Astrocyte of the spinal cord (primary cell): ENCODE results near the gene ABLIM2.

Source experiments
- DNase-seq: peaks from one replicate; pipeline ENCODE4 v3.0.0; 2011; ENCODE audit warnings: low read depth, low spot score
- H3K4me3 ChIP-seq: 2 replicates; pipeline ENCODE4 v1.5.1; 2011; ENCODE audit warnings: low read depth, mild to moderate bottlenecking, low read length, moderate library complexity
- CTCF ChIP-seq: IDR thresholded peaks from 2 replicates; pipeline ENCODE4 v1.5.1; 2012; ENCODE audit warnings: low read depth, mild to moderate bottlenecking, low read length, inconsistent platforms
- in situ Hi-C: cut with HindIII; loops from 2 replicates; pipeline ENCODE4 v1.10.0; 2017; ENCODE audit warnings: low sequenced_read_pairs

ABLIM2 gene

GRCh38 chr4:8115203-8115520 is 43.5 kb downstream of the ABLIM2 start:
- in situ Hi-C loops: no loop called here
- no peak overlapping the region for H3K4me3 ChIP-seq
- no peak for TF ChIP-seq CTCF
- DNase-seq: no peak

GRCh38 chr4:8114456-8115202 is 44.0 kb downstream of the ABLIM2 start:
- no peak for TF ChIP-seq CTCF
- in situ Hi-C loops: no loop called here
- no peak for DNase-seq
- H3K4me3 ChIP-seq: no peak overlapping the region

GRCh38 chr4:8113611-8114377 is 44.8 kb downstream of the ABLIM2 start:
- no peak for TF ChIP-seq CTCF
- H3K4me3 ChIP-seq: no peak overlapping the region
- DNase-seq: no peak
- in situ Hi-C loops: no loop called here

- no peak for DNase-seq
- in situ Hi-C loops: no loop called here
- TF ChIP-seq CTCF: no peak
- no peak overlapping the region for H3K4me3 ChIP-seq
Measured at GRCh38 chr4:8112672-8113071, 45.9 kb downstream of the ABLIM2 start.

GRCh38 chr4:8112036-8112576 is 46.5 kb downstream of the ABLIM2 start:
- DNase-seq: no peak
- no peak overlapping the region for H3K4me3 ChIP-seq
- TF ChIP-seq CTCF: no peak
- in situ Hi-C loops: no loop called here

GRCh38 chr4:8110071-8110986 is 48.3 kb downstream of the ABLIM2 start:
- in situ Hi-C loops: no loop called here

More at GRCh38 chr4:8110071-8110986, 48.3 kb downstream of the ABLIM2 start:
- peak; percentile 4 for DNase-seq
- peak; percentile 3 for TF ChIP-seq CTCF
- H3K4me3 ChIP-seq: no peak overlapping the region
